ENCODE data around the gene RBM47.
A peak's percentile ranks its signal among the peaks of the same experiment; 100 is the strongest.
"Not testable (repeated sequence)": the region's sequence is repeated elsewhere in the genome, so short reads cannot be mapped to it uniquely, and the experiment has no call there.

The RBM47 gene

DNA sequence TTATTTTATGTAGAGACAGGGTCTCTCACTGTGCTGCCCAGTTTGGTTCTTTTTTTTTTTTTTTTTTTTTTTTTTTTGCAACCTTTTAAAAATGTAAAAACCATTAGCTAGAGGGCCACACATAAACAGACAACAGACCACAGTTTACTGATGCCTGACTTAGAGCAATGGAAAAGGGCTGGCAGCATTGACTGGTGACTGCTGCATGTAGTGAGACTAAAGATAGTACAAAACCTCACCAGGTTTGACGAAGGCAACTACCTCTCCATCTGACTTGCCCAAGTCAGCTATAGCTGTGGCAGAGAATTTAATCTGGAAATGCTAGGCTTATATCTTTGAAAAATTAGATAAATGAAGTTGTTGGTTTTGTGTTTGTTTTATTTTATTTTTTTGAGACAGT is 102.9 kb downstream of the RBM47 start:
- Histone ChIP-seq H3K4me3 (ENCODE audit: extremely low read depth, insufficient read depth, low read length, poor library complexity, severe bottlenecking) (no peak overlapping the region), H3K4me1 (ENCODE audit: control insufficient read depth, insufficient read depth, low read length, poor library complexity, severe bottlenecking) (peaks cover 6% of the 10 kb centered on the region), H3K27ac (ENCODE audit: low read depth, low read length, severe bottlenecking) (no peak overlapping the region), H3K9me3 (ENCODE audit: control insufficient read depth, low read length) (no peaks in the 10 kb centered on the region), H3K36me3 (ENCODE audit: control insufficient read depth, insufficient read depth, low read length) (no peaks in the 10 kb centered on the region)
- WGBS, 2 experiments (ENCODE audit: insufficient coverage in 2 of 2): 100% methylated on average over 1 of the region's 1 CpG; no CpG with 5 or more reads in 1 of the 2 experiments

DNA sequence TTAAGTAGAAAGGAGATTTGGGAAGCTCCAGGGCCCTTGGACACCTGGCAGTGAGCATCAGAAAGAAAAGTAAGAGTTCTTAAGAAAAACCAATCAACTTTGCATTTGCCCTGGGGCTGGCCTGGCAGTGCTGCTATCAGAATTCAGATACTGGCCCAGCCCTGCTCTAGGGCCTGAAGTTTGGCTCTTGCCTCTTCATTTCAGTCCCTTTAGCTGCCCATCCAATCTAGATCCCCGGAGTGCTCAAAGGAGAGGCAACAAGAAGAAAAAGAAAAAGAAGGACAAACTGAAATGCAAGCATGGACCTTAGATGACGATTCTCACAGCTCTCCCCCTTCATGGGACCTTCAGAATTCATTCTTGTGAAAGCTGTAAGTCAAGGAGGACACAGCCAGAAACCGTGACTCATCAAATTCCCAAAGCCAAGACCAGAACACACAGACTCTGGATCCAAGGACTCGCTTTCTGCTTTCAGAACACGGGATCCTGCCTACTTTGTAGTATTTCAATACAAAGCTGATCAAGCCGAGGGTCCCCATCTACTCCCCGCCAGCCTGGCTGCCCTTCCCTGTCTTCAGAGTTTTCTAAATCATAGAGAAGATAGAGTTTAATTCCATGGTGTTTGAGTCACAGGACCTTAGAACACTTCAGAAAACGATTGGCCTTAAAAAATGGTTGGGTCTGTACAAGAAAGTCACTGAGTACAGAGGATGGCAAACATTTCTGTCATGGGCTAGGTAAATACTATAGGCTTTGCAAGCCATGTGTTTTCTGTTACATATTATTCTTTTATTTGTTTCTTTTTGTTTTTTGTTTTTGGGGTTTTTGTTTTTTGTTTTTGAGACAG is 103.7 kb downstream of the RBM47 start:
- Histone ChIP-seq H3K4me1 (ENCODE audit: control insufficient read depth, insufficient read depth, low read length, poor library complexity, severe bottlenecking) (peaks cover 6% of the 10 kb centered on the region), H3K4me3 (ENCODE audit: extremely low read depth, insufficient read depth, low read length, poor library complexity, severe bottlenecking) (no peak overlapping the region), H3K27ac (ENCODE audit: low read depth, low read length, severe bottlenecking) (peak overlapping the region; percentile 85), H3K9me3 (ENCODE audit: control insufficient read depth, low read length) (no peaks in the 10 kb centered on the region), H3K36me3 (ENCODE audit: control insufficient read depth, insufficient read depth, low read length) (no peaks in the 10 kb centered on the region)
- 58 to 62% methylated on average over 4 to 6 of the region's 8 CpGs for WGBS, 2 experiments (ENCODE audit: insufficient coverage in 2 of 2)

DNA sequence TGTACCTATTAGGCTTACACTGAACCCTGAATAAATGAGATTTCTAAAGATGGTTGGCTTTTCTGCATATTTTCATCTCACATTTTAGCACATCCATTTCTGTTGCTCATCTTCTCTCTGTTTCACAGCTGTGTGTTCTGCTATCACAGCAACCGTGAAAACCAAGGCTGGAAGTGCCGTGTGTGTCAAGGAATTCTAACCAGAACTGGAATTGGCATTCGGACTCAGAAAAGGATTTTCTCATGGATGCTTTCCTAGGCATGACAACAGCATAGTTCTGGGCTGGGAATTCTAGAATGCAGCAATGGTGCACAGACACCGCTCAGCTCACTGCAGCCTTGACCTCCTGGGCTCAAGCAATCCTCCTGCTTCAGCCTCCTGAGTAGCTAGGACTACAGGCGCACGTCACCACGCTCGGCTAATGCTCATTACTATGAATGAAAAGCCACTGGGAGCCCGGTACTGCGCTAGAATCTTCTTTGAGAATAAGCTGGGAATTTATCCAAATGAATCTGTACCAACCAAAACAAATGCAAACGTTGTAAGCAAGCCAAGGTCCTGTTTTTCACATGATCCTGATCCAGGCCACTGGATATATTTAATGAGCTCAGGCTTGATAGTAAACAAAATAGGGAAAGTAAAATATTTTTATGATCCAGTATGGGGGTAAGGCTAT is 105.2 kb downstream of the RBM47 start:
- H3K4me3 ChIP-seq (ENCODE audit: extremely low read depth, insufficient read depth, low read length, poor library complexity, severe bottlenecking): no peak overlapping the region
- no peaks in the 10 kb centered on the region for H3K9me3 ChIP-seq (ENCODE audit: control insufficient read depth, low read length)
- peaks cover 6% of the 10 kb centered on the region for H3K4me1 ChIP-seq (ENCODE audit: control insufficient read depth, insufficient read depth, low read length, poor library complexity, severe bottlenecking)
- WGBS, 2 experiments (ENCODE audit: insufficient coverage in 2 of 2): 95 to 99% methylated on average over 4 to 9 of the region's 11 CpGs
- no peaks in the 10 kb centered on the region for H3K36me3 ChIP-seq (ENCODE audit: control insufficient read depth, insufficient read depth, low read length)
- H3K27ac ChIP-seq (ENCODE audit: low read depth, low read length, severe bottlenecking): no peak overlapping the region

DNA sequence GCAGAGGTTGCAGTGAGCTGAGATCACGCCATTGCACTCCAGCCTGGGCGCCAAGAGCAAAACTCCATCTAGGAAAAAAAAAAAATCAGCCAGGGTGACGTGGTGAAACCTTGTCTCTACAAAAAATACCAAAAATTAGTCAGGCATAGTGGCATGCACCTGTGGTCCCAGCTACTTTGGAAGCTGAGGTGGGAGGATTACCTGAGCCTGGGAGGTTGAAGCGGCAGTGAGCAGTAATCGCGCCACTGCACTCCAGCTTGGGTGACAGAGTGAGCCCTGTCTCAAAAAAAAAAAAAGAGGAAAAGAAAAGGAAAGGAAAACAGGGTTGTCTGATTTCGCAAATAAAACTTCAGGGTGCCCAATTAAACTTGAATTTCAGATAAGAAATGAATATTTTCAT is 106.1 kb downstream of the RBM47 start:
- H3K36me3 ChIP-seq (ENCODE audit: control insufficient read depth, insufficient read depth, low read length): no peaks in the 10 kb centered on the region
- H3K4me3 ChIP-seq (ENCODE audit: extremely low read depth, insufficient read depth, low read length, poor library complexity, severe bottlenecking): no peak overlapping the region
- H3K4me1 ChIP-seq (ENCODE audit: control insufficient read depth, insufficient read depth, low read length, poor library complexity, severe bottlenecking): peaks cover 6% of the 10 kb centered on the region
- no peaks in the 10 kb centered on the region for H3K9me3 ChIP-seq (ENCODE audit: control insufficient read depth, low read length)
- 93 to 94% methylated on average over 3 to 5 of the region's 7 CpGs for WGBS, 2 experiments (ENCODE audit: insufficient coverage in 2 of 2)
- H3K27ac ChIP-seq (ENCODE audit: low read depth, low read length, severe bottlenecking): no peak overlapping the region

DNA sequence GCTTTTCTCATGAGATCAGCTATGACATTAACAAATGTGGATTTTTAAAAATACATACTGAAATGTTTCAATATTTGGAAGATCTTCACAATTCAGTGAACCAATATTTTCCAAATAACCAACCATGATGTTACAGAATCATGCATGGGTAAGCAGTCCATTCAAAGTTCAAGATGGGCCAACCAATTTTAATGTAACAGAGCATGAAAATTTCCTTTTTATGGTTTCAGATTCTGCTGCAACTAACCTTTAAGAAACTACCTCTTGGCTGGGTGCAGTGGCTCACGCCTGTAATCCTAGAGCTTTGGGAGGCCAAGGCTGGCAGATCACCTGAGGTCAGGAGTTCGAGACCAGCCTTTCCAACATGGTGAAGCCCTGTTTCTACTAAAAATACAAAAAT is 107.7 kb downstream of the RBM47 start:
- Histone ChIP-seq H3K4me3 (ENCODE audit: extremely low read depth, insufficient read depth, low read length, poor library complexity, severe bottlenecking) (no peak overlapping the region), H3K36me3 (ENCODE audit: control insufficient read depth, insufficient read depth, low read length) (no peaks in the 10 kb centered on the region), H3K27ac (ENCODE audit: low read depth, low read length, severe bottlenecking) (no peak overlapping the region), H3K9me3 (ENCODE audit: control insufficient read depth, low read length) (no peaks in the 10 kb centered on the region), H3K4me1 (ENCODE audit: control insufficient read depth, insufficient read depth, low read length, poor library complexity, severe bottlenecking) (peaks cover 6% of the 10 kb centered on the region)
- 86 to 94% methylated on average over 2 of the region's 2 CpGs for WGBS, 2 experiments (ENCODE audit: insufficient coverage in 2 of 2)

DNA sequence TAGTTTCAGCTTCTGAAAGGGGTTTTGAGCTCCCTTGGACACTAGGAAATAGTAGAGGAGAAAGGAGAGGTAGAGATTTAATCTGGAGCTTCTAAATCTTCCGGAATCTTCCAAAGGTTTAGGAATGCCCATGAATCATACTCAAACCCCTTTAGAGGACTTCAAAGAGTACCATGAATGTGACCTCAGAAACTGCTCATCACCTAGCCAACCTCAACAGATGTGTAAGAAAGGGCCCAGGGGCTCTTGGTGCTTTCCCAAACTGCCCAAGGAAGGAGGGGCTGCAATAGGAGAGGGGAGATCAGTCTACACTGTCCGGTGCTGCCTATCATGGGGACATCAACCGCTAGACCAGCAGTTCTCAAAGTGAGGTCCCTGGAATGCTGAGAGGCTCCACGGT is 109.1 kb downstream of the RBM47 start:
- Histone ChIP-seq H3K4me1 (ENCODE audit: control insufficient read depth, insufficient read depth, low read length, poor library complexity, severe bottlenecking) (peaks cover 5% of the 10 kb centered on the region), H3K9me3 (ENCODE audit: control insufficient read depth, low read length) (no peaks in the 10 kb centered on the region), H3K4me3 (ENCODE audit: extremely low read depth, insufficient read depth, low read length, poor library complexity, severe bottlenecking) (no peak overlapping the region), H3K36me3 (ENCODE audit: control insufficient read depth, insufficient read depth, low read length) (no peaks in the 10 kb centered on the region), H3K27ac (ENCODE audit: low read depth, low read length, severe bottlenecking) (no peak overlapping the region)
- WGBS, 2 experiments (ENCODE audit: insufficient coverage in 2 of 2): 93 to 100% methylated on average over 3 of the region's 4 CpGs

DNA sequence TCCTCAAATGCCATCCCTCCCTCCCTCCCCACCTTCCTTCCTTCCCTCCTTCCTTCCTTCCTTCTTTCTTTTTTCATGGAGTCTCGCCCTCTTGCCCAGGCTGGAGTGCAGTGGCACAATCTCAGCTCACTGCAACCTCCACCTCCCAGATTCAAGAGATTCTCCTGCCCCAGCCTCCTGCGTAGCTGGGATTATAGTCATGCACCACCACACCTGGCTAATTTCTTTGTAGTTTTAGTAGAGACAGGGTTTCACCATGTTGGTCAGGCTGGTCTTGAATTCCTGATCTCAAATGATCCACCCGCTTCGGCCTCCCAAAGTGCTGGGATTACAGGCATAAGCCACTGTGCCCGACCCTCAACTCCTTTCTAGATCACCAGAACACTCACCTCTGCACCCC is 112.6 kb downstream of the RBM47 start:
- H3K4me3 ChIP-seq (ENCODE audit: extremely low read depth, insufficient read depth, low read length, poor library complexity, severe bottlenecking); H3K36me3 ChIP-seq (ENCODE audit: control insufficient read depth, insufficient read depth, low read length); H3K27ac ChIP-seq (ENCODE audit: low read depth, low read length, severe bottlenecking); H3K9me3 ChIP-seq (ENCODE audit: control insufficient read depth, low read length): not testable (repeated sequence)
- 67 to 92% methylated on average over 1 to 4 of the region's 5 CpGs for WGBS, 2 experiments (ENCODE audit: insufficient coverage in 2 of 2)
- peaks cover 11% of the 10 kb centered on the region for H3K4me1 ChIP-seq (ENCODE audit: control insufficient read depth, insufficient read depth, low read length, poor library complexity, severe bottlenecking)

DNA sequence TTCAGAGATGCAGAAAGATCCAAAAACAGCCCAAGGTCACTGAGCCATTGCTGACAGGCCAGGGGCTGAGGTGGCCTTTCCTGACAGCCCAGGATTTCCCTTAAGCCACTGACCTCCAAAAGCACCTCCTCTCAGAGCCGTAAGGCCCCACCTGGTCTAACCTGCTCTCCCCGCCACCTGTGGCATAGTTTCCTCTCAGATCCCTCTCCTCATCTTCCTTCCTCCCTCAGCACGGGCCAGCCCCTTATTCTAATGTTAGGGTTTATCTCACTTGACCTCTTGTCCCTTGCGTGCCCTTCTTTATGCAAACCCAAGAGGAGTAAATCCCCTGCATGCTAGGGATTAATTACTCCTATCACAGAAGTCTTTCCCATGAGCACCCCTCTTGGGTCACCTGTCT is 113.0 kb downstream of the RBM47 start:
- Histone ChIP-seq H3K4me3 (ENCODE audit: extremely low read depth, insufficient read depth, low read length, poor library complexity, severe bottlenecking) (no peak overlapping the region), H3K27ac (ENCODE audit: low read depth, low read length, severe bottlenecking) (no peak overlapping the region)
- WGBS, 2 experiments (ENCODE audit: insufficient coverage in 2 of 2): 85 to 94% methylated on average over 3 to 4 of the region's 4 CpGs

DNA sequence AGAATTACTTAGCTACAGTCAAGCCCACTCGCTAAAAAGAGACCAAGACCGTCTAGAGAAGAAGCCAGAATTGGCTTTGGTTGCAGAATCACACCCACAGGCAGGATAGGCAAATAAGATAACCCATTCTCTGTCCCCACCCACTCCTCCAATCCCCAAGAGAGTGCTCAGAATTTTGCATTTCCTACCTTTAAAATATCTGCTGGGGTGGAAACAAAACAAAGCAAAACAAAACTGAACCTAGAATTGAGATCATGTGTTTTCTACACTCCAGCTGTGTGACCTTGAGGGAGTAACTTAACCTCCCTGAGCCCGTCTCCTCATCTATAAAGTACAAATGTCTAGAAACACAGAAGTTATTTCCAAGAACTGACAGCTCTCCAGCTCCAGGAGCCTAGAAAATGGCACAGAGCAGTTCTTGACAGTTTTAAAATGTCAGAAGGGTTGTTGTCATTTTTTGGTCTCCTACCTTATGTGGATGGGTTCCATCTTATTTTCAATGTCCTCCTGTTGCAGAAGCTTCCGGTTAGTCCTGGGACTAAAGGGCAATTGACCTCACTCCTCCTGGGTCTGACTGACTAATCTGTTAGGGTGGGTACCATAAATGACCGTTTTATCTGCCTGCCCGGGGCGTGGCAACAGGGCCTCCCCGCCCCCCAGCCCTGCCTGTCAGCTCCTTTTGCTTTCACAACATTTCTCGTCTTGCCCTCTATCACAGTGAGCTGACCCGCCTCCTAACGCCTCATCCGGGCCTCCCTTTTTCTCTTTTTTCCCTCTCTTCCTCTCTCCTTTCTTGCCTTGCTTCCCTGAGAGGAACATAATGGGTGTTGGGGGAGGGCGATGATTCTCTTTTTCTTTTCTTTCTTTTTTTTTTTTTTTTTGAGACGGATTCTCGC is 114.0 kb downstream of the RBM47 start:
- 45 to 53% methylated on average over 5 to 9 of the region's 15 CpGs for WGBS, 2 experiments (ENCODE audit: insufficient coverage in 2 of 2)
- no peak overlapping the region for H3K4me3 ChIP-seq (ENCODE audit: extremely low read depth, insufficient read depth, low read length, poor library complexity, severe bottlenecking)

More for the DNA sequence above, 113.0 kb downstream of the RBM47 start:
- H3K36me3 ChIP-seq (ENCODE audit: control insufficient read depth, insufficient read depth, low read length): no peaks in the 10 kb centered on the region
- H3K9me3 ChIP-seq (ENCODE audit: control insufficient read depth, low read length): no peaks in the 10 kb centered on the region
- peaks cover 11% of the 10 kb centered on the region for H3K4me1 ChIP-seq (ENCODE audit: control insufficient read depth, insufficient read depth, low read length, poor library complexity, severe bottlenecking)

DNA sequence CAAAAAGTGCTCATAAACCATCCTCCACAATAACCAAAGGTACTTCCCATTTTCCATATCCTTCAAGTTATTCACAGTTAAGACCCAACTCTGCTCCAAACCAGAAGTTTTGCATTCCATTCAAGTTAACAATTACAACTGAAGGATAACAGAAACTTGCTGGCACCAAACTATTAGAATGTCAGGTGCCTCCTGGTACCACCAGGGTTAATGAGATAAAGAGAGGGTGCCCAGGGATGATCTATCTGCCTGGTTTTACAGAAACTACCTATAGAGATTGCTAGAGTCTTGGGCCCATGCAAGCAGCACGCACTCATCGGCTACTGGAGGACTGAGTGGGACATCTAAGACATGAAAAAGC is 114.6 kb downstream of the RBM47 start:
- H3K36me3 ChIP-seq (ENCODE audit: control insufficient read depth, insufficient read depth, low read length): no peaks in the 10 kb centered on the region
- H3K4me3 ChIP-seq (ENCODE audit: extremely low read depth, insufficient read depth, low read length, poor library complexity, severe bottlenecking): no peak overlapping the region
- no peak overlapping the region for H3K27ac ChIP-seq (ENCODE audit: low read depth, low read length, severe bottlenecking)
- H3K9me3 ChIP-seq (ENCODE audit: control insufficient read depth, low read length): no peaks in the 10 kb centered on the region
- peaks cover 11% of the 10 kb centered on the region for H3K4me1 ChIP-seq (ENCODE audit: control insufficient read depth, insufficient read depth, low read length, poor library complexity, severe bottlenecking)
- WGBS, 2 experiments (ENCODE audit: insufficient coverage in 2 of 2): 88 to 100% methylated on average over 2 of the region's 2 CpGs

More for the DNA sequence above, 114.0 kb downstream of the RBM47 start:
- H3K9me3 ChIP-seq (ENCODE audit: control insufficient read depth, low read length): no peaks in the 10 kb centered on the region
- no peak overlapping the region for H3K27ac ChIP-seq (ENCODE audit: low read depth, low read length, severe bottlenecking)
- peaks cover 11% of the 10 kb centered on the region for H3K4me1 ChIP-seq (ENCODE audit: control insufficient read depth, insufficient read depth, low read length, poor library complexity, severe bottlenecking)
- H3K36me3 ChIP-seq (ENCODE audit: control insufficient read depth, insufficient read depth, low read length): no peaks in the 10 kb centered on the region
